22Rv1 (cell line): ENCODE results near the gene DCLRE1C.
"Not testable (repeated sequence)": the region's sequence is repeated elsewhere in the genome, so short reads cannot be mapped to it uniquely, and the experiment has no call there.

ENCODE experiments used
- ZFX ChIP-seq: fragments of 450-650 bp; IDR thresholded peaks from 2 replicates; pipeline ENCODE4 v1.6.1; 2017; ENCODE audit warnings: antibody characterized with exemption, borderline replicate concordance
- TF ChIP-seq, protein P1 (sequence below): fragments of 450-650 bp; IDR thresholded peaks from 2 replicates; pipeline ENCODE4 v1.5.1; 2017; ENCODE audit warnings: mild to moderate bottlenecking

DNA sequence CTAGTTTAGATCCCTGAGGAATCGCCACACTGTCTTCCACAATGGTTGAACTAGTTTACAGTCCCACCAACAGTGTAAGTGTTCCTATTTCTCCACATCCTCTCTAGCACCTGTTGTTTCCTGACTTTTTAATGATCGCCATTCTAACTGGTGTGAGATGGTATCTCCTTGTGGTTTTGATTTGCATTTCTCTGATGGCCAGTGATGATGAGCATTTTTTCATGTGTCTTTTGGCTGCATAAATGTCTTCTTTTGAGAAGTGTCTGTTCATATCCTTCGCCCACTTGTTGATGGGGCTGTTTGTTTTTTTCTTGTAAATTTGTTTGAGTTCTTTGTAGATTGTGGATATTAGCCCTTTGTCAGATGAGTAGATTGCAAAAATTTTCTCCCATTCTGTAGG, 89.0 kb downstream of the DCLRE1C start:
- TF ChIP-seq, protein P1, sequence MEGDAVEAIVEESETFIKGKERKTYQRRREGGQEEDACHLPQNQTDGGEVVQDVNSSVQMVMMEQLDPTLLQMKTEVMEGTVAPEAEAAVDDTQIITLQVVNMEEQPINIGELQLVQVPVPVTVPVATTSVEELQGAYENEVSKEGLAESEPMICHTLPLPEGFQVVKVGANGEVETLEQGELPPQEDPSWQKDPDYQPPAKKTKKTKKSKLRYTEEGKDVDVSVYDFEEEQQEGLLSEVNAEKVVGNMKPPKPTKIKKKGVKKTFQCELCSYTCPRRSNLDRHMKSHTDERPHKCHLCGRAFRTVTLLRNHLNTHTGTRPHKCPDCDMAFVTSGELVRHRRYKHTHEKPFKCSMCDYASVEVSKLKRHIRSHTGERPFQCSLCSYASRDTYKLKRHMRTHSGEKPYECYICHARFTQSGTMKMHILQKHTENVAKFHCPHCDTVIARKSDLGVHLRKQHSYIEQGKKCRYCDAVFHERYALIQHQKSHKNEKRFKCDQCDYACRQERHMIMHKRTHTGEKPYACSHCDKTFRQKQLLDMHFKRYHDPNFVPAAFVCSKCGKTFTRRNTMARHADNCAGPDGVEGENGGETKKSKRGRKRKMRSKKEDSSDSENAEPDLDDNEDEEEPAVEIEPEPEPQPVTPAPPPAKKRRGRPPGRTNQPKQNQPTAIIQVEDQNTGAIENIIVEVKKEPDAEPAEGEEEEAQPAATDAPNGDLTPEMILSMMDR: not testable (repeated sequence)
- TF ChIP-seq ZFX: not testable (repeated sequence)
